SK-N-SH treated with all-trans-retinoic acid at 6 μM for 48 hours (cell line): Measurements from ENCODE around the gene GRK4.

Experiments used
- ATAC-seq: fragments of 200-7000 bp; cut with Tn5 transposase; 3 replicates; pipeline ENCODE4 v1.9.1; 2020; ENCODE audit warnings: mild to moderate bottlenecking, moderate library complexity
- ARNTL ChIP-seq: fragments of 450-650 bp; formaldehyde crosslinking; IDR thresholded peaks from 2 replicates; pipeline ENCODE4 v1.5.0; 2020; ENCODE audit warnings: low read depth, mild to moderate bottlenecking, moderate library complexity, borderline replicate concordance
- BACH2 ChIP-seq: fragments of 250-450 bp; sonication (Bioruptor Pico); IDR thresholded peaks from 2 replicates; pipeline ENCODE4 v1.9.0; 2021; ENCODE audit warnings: mild to moderate bottlenecking, borderline replicate concordance
- CREB5 ChIP-seq: fragments of 250-450 bp; sonication (Bioruptor Pico); IDR thresholded peaks from 2 replicates; pipeline ENCODE4 v1.5.1; 2020; ENCODE audit warnings: low read depth, mild to moderate bottlenecking, moderate library complexity
- CSDC2 ChIP-seq: fragments of 250-450 bp; sonication (Bioruptor Pico); IDR thresholded peaks from 2 replicates; pipeline ENCODE4 v1.5.0; 2020; ENCODE audit warnings: mild to moderate bottlenecking, moderate library complexity
- CSRNP3 ChIP-seq: fragments of 250-450 bp; sonication (Bioruptor Pico); IDR thresholded peaks from 2 replicates; pipeline ENCODE4 v1.5.1; 2021; ENCODE audit warnings: mild to moderate bottlenecking, moderate library complexity
- ESRRG ChIP-seq: fragments of 250-450 bp; sonication (Bioruptor Pico); IDR thresholded peaks from 2 replicates; pipeline ENCODE4 v1.6.1; 2021; ENCODE audit warnings: mild to moderate bottlenecking
- GLIS3 ChIP-seq: fragments of 250-450 bp; sonication (Bioruptor Pico); IDR thresholded peaks from 2 replicates; pipeline ENCODE4 v1.5.0; 2020; ENCODE audit warnings: mild to moderate bottlenecking, moderate library complexity
- ISL1 ChIP-seq: fragments of 250-450 bp; sonication (Bioruptor Pico); IDR thresholded peaks from 2 replicates; pipeline ENCODE4 v2.1.2; 2022; ENCODE audit warnings: mild to moderate bottlenecking, moderate library complexity
- PATZ1 ChIP-seq: fragments of 250-450 bp; sonication (Bioruptor Pico); IDR thresholded peaks from 2 replicates; pipeline ENCODE4 v1.8.0; 2020; ENCODE audit warnings: mild to moderate bottlenecking, moderate library complexity, borderline replicate concordance
- POU6F1 ChIP-seq: fragments of 250-450 bp; sonication (Bioruptor Pico); IDR thresholded peaks from 2 replicates; pipeline ENCODE4 v1.8.0; 2021; ENCODE audit warnings: low read depth, mild to moderate bottlenecking, moderate library complexity, borderline replicate concordance
- PPARA ChIP-seq: fragments of 250-450 bp; sonication (Bioruptor Pico); IDR thresholded peaks from 2 replicates; pipeline ENCODE4 v1.5.0; 2020; ENCODE audit warnings: mild to moderate bottlenecking, borderline replicate concordance
- RARB ChIP-seq: fragments of 250-450 bp; sonication (Bioruptor Pico); IDR thresholded peaks from 2 replicates; pipeline ENCODE4 v1.8.0; 2021; ENCODE audit warnings: mild to moderate bottlenecking, moderate library complexity
- SNAI2 ChIP-seq: fragments of 250-450 bp; sonication (Bioruptor Pico); IDR thresholded peaks from 2 replicates; pipeline ENCODE4 v1.5.0; 2020; ENCODE audit warnings: mild to moderate bottlenecking, moderate library complexity
- TCF4 ChIP-seq: fragments of 250-450 bp; sonication (Bioruptor Pico); IDR thresholded peaks from 2 replicates; pipeline ENCODE4 v1.8.0; 2021; ENCODE audit warnings: mild to moderate bottlenecking, moderate library complexity, borderline replicate concordance
- TOX ChIP-seq: fragments of 250-450 bp; sonication (Bioruptor Pico); IDR thresholded peaks from 2 replicates; pipeline ENCODE4 v1.8.0; 2021; ENCODE audit warnings: mild to moderate bottlenecking, moderate library complexity, borderline replicate concordance
- TSHZ2 ChIP-seq: fragments of 250-450 bp; sonication (Bioruptor Pico); IDR thresholded peaks from 2 replicates; pipeline ENCODE4 v1.5.0; 2020; ENCODE audit warnings: mild to moderate bottlenecking, moderate library complexity
- ZC3H10 ChIP-seq: fragments of 250-450 bp; sonication (Bioruptor Pico); IDR thresholded peaks from 2 replicates; pipeline ENCODE4 v1.5.1; 2021; ENCODE audit warnings: mild to moderate bottlenecking, moderate library complexity
- ZFP3 ChIP-seq: fragments of 250-450 bp; sonication (Bioruptor Pico); IDR thresholded peaks from 2 replicates; pipeline ENCODE4 v1.5.0; 2020; ENCODE audit warnings: mild to moderate bottlenecking, moderate library complexity
- ZNF565 ChIP-seq: fragments of 450-650 bp; formaldehyde crosslinking; conservative IDR thresholded peaks from 2 replicates; pipeline ENCODE4 v1.5.0; 2020; ENCODE audit warnings: low read depth, mild to moderate bottlenecking, moderate library complexity
- ZNF70 ChIP-seq: fragments of 450-650 bp; formaldehyde crosslinking; IDR thresholded peaks from 2 replicates; pipeline ENCODE4 v1.5.0; 2020; ENCODE audit warnings: mild to moderate bottlenecking, moderate library complexity
- ZNF8 ChIP-seq: fragments of 450-650 bp; formaldehyde crosslinking; IDR thresholded peaks from 2 replicates; pipeline ENCODE4 v1.5.0; 2020; ENCODE audit warnings: mild to moderate bottlenecking, moderate library complexity

GRK4 gene

GRCh38 chr4:2925931-2926860, 37.2 kb upstream of the GRK4 start:
- TF ChIP-seq POU6F1 (CRISPR knock-in tag) (no peak), BACH2 (CRISPR knock-in tag) (no peak), TSHZ2 (no peak), ZNF70 (CRISPR knock-in tag) (no peak), PPARA (CRISPR knock-in tag) (no peak), ZNF8 (no peak)

GRCh38 chr4:2927016-2927695, 36.2 kb upstream of the GRK4 start:
- no peak for ATAC-seq
- no peak for TF ChIP-seq CREB5

More at GRCh38 chr4:2925931-2926860, 37.2 kb upstream of the GRK4 start:
- no peak for ATAC-seq

GRCh38 chr4:2927696-2928075, 35.7 kb upstream of the GRK4 start:
- ATAC-seq: no peak
- no peak for TF ChIP-seq ISL1 (CRISPR knock-in tag)
- no peak for TF ChIP-seq RARB
- no peak for TF ChIP-seq ZC3H10 (CRISPR knock-in tag)
- no peak for TF ChIP-seq SNAI2 (CRISPR knock-in tag)
- no peak for TF ChIP-seq ZNF8
- no peak for TF ChIP-seq PPARA (CRISPR knock-in tag)
- no peak for TF ChIP-seq ESRRG (CRISPR knock-in tag)
- TF ChIP-seq BACH2 (CRISPR knock-in tag): no peak
- no peak for TF ChIP-seq TSHZ2
- TF ChIP-seq TCF4 (CRISPR knock-in tag): no peak
- no peak for TF ChIP-seq ZNF565 (CRISPR knock-in tag)
- TF ChIP-seq PATZ1: no peak
- no peak for TF ChIP-seq TOX (CRISPR knock-in tag)
- no peak for TF ChIP-seq ARNTL
- no peak for TF ChIP-seq GLIS3 (CRISPR knock-in tag)
- no peak for TF ChIP-seq ZFP3
- TF ChIP-seq CSDC2 (CRISPR knock-in tag): no peak
- no peak for TF ChIP-seq CSRNP3 (CRISPR knock-in tag)
- no peak for TF ChIP-seq ZNF70 (CRISPR knock-in tag)
